T-helper 22 cell (primary cell): ENCODE data around the gene ATP11A.

ENCODE experiments used
- DNase-seq: peaks from one replicate; pipeline ENCODE4 v3.0.0-alpha.2; 2020; ENCODE audit warnings: low read depth

ATP11A gene

DNA sequence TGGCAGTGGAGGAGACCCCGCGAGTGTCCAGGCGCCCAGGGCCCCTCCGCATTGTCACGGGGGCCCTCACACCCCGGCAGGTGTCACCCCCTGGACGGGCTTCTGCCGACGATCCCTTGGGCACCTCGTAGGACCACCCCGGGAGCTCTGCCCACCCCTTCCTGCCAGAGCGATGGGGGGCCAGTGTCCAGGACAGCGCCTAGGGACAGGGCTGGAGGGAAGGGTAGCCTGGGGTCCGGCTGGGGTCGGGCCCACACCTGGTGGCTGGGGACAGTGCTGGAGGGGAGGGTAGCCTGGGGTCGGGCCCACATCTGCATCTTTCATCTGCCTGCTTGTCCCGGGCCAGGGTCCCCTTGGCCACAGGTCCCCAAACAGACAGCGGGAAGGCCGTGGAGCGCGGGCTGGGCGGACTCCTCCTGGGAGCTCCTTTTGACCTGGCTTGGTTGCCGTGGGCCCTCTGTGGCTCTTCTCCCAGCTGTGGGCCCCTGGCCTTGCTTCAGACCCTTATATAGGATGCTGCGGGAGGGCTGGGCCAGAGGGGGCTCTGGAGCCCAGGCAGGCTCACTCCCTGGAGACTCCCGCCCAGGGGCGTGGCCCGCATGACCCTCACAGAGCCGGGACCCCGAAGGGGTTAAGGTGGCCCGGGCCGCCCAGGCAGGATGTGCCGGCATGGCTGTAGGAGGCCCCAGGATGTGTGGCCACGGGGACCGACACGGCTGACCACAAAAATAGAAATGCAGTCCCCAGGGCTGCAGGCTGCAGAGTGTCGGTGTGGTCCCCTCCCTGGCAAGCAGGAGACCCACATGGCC, 205.0 kb downstream of the ATP11A start:
- no peak for DNase-seq

DNA sequence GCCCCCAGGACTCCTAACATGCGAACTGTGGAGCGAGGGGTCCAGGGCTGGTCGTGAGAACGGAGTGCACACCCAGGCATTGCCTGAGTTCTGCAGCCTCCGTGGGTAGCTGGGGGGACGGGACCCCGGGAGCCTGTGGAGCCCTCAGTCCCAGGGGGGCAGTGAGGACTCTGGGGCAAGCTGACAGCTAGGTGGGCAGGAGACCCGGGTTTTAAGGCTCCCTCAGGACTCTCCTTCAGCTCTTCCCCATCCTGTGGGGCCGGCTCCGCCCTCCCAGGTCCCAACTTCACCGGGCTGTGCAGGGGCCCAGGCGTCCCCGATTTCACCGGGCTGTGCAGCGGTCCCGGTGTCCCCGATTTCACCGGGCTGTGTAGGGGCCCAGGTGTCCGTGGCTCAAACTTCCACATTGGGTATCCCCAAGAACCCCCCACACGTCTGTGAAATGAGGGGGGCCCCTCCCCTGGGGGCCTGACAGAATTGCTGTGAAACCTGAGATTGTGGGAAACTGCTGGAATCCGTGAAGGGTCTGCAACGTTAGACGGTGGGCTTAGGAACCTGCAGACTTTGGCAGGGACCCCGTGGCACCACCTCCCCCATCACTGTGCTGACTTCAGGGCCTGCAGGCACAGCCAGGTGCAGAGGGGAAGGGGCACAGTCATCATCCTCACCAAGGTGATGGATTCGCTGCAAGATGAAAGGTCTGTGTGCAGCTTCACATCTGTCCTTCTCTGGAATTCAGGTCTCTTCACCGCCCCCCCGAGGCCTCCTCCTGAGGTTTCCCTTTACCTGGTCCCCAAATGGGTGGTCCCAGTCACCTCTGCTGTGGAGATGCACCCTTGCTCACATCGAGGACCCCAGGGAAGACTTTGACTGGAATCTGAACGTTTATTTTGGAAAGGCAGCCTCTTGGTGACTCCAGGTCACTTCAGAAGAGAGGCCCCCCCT, 206.0 kb downstream of the ATP11A start:
- no peak for DNase-seq

DNA sequence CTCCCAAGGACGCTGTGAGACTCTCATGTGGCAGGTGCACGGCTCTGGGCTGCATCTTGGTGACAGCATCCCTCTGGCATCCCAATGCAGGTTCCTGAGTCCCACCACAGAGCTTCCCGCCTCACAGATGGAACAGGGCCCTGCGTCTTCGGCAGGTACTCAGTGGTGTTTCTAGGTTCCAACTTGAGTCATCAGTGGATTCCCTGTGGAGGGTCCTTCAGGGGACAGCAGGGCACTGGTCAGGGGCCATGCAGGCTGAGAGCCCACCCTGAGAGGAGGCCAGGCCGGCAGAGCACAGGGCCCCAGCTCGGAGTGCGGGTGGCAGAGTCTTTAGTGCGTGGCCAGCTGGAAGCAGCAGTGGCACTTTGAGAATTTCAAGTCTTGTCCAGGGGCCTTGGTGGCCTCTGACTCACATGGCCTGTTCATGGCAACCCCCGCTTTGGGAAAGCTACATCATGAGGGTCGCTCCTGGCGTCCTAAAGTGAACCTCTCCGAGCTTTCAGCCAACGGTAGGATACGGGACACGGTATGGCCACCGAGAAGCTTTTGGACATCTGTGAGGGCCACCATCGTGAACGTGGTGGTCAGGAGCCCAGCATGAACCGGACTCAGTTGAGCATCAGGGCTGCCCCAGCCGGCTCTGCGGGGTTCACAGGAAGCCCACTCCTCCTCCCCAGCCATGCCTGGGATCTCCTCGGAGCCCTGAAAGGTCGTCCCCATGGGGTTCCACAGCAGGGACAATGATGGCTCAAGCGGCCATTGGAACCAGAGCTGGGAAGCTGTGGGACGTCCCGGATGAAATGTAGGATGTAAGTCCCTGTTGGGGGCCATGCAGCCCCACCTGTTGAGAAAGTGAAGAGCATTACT, 207.1 kb downstream of the ATP11A start:
- no peak for DNase-seq

GRCh38 chr13:112897603-112897955, 207.7 kb downstream of the ATP11A start:
- no peak for DNase-seq

- no peak for DNase-seq
These were observed 208.2 kb downstream of the ATP11A start for GRCh38 chr13:112897956-112898620.

DNA sequence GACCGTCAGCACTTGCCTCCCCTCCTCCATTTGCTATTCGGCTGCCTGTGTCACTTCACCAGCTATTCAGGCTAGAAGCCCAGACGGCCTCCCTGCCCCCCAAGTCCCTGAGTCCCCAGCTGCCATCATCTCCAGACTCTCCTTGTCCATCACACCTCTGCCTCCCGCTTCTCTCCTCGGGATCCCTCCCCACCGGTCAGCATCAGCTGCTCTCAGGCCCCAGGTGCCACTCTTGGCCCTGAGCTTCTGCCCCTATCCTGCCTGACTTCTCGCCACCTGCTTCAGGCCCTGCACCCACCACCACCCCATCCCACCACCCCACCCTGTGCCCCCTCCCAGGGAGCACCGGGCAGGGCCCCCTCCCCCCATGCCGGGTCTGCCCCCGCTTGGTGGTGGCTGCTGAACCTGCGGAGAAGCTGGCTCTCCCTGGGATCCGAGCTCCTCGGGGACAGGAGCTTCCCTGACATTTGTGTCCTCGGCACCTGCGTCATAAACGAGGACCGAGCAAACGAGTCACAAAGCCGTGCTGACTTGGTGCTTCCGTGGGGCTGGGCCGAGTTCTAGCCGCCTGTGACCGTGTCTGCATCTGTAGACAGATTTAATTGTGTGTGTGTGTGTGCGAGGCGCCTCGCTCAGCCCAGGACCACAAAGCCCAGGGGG, 208.9 kb downstream of the ATP11A start:
- DNase-seq = no peak

DNA sequence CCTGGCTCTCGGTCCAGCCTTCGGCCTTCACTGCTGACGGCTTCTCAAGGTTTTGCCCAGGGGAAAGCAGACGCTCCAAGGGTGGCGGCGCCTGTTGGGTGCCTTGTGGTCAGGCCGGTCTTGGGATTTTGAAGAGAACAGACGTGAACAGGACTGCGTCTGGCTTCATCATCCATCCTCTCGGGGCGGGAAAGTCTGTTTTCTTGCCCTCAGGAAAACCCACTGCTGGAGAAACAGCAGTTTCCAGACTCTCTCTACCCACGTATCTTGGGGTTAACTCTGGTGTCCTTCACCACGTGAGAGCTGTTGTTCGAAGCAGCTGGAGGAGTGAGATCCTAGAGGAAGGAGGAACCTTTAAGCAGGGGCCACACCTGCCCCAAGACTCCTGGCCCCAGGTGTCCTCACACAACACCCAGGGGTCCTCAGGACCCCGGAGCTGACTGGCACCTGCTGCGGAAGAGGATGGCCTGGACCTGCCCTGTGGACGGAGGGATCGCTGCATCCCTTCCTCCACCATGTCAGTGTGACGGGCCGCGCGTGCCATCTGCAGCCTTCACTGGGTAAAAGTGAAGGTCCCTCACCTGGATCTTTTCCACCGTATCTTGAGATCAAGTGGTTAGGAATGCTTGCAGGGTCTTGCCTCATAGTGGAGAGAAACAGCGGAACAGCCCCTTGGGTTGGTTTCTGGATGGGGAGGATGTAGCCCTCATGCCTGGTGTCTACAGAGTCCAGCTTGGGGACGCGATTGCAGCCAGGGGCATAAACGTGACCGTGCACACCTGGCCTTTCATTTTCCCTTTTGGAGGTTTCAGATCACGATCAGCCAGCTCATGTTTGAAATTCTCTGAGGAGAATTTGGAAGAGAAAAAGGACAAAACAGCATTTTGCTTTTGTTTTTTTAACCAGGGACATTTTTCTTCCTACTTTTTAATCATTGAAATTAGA, 209.7 kb downstream of the ATP11A start:
- no peak for DNase-seq

DNA sequence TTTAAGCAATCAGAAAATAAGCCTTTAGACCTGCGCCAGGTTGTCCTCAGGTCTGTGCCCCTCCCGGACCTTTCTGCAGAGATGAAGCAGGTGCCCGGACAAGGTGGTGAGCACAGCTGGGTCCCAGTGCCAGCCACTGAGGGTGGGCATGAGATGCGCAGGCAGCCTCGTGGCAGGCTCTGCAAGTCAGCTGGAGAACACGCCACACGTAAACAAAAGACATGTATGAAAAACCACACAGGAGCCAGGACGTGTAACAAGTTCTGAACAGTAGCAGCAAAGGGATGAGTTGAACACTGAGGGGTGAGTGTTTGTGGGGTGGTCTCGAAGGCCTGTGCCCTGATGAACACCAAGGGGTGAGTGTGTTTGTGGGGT, 210.4 kb downstream of the ATP11A start:
- DNase-seq = no peak

- no peak for DNase-seq
These were observed 210.9 kb downstream of the ATP11A start for GRCh38 chr13:112900691-112901091.

DNA sequence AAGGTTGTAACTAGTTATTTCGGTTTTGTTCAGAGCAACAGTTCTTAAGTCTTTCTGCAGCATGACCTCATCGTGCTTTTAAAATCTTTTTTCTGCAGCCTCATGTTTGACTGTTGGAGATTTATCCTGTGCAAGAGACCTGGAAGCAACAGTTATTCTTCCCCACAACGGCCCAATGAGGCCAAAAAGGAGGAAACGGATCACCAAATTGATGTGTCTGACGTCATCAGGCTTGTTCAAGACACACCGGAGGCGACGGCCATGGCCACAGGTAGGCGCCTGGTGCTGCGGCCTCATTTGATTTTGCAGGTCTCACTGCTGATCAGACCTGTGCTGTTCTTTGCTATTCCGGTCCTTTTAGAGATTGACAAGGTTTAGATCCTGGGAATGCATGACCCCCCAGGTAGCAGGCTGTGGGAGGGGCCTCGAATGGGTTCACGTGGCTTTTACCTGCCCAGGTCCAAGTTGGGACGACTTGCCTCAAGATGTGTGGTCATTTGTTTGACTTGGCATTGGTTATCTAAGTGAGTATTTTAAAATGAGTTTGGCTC, 212.3 kb downstream of the ATP11A start:
- no peak for DNase-seq

DNA sequence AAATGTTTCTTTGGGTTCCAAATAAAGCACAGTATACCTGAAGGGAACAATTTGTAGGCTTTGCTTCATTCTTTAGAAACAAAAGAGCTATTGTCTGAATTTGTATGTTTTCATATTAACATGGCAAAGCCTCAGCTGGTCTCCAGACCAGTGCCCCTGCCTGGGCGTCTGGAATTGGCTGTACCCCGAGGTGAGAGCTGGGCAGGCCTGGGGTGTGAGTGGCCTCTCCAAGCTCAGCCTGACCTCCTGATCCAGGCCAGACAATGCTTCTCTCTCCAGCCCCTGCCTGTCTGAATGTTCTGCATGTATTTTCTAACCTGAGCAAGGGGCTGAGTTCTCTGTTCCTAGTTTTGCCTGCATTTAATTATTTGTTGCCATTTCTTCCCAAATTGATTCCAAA, 212.8 kb downstream of the ATP11A start:
- DNase-seq = no peak

DNA sequence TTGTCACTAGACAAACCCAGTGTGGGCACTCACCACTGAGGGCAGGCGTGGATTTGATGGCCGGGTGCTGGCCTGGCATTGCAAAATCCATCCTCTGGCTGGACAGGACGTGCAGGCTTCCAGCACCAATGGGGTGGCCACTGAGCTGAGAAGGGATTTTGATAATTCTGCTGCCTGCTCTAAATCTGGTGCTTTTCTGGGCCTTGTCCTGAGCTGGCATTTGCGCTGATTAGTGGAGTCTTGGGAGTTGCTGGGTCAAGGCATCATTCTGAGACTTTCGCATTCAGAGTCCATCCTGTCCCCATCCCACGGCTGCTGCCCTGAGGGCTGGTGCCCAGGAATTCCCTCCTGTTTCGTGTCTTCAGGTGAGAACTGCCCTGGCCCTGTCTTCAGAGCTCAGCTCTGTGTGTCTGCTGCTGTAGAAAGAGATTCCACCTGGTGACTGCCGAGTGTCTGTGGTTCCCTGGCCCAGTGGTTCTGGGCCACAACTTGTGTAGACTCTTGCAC, 213.3 kb downstream of the ATP11A start:
- DNase-seq = no peak

DNA sequence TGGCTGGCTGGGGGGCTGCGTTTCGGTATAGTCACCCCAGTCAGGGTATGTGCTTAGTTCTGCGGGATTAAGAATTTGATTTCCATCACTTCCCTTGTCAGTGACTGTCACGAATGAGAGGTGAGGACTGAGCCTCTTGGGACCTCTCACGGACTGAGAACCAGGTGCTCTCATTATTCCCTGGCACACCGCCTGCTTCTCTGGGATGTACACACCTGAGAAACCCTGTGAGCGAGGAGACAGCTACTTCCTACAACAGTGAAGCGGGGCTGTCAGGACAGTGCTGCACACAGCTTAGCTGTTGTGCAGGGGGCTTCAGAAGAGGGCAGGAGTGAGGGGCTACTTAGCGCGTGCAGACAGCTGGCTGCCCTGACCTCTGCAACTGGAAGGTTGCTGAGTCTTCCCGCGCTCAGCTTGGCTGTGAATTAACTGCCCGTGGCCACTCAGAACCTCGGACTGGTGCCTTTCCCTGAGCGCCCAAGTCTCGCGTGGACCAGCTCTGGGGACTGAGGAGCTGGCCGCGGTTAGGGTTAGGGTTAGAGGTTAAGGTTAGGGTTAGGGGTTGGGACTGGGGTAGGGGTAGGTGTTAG, 213.9 kb downstream of the ATP11A start:
- DNase-seq = no peak

- DNase-seq = no peak
These were observed 214.7 kb downstream of the ATP11A start for GRCh38 chr13:112904436-112904960.

DNA sequence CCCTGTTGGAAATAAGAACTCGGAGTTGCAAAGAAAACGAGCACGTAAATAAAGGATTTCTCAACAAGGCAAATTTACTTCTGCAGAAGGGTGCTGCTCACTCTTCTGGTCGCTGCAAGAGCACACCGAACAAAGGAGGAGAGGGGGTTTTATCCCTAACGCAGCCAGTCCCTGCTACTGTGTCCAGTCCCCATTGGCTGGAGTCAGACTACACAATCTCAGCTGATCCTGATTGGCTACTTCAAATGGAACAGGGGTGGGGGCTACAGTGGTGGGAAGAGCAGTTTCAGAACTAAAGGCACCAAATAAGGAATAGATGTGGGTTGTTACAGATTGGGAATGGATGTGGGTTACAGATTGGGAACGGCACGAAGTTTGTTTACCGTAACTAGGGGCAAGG, 215.2 kb downstream of the ATP11A start:
- DNase-seq = no peak

DNA sequence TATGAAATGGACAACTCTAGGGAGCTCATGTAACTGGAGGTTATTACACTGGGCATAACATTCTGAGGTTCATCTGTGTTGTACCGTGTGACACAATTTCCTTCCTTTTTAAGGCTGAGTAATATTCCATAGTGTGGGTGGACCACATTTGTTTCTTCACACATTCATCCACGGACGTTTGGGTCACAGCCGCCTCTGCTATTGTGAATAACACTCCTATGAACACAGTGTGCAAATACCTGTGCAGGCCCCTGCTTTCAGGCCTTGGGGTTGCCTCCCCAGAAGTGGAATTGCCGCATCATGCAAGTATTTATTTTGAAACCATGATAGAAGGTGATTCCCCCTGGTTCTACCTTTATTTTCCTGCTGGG, 215.8 kb downstream of the ATP11A start:
- no peak for DNase-seq

DNA sequence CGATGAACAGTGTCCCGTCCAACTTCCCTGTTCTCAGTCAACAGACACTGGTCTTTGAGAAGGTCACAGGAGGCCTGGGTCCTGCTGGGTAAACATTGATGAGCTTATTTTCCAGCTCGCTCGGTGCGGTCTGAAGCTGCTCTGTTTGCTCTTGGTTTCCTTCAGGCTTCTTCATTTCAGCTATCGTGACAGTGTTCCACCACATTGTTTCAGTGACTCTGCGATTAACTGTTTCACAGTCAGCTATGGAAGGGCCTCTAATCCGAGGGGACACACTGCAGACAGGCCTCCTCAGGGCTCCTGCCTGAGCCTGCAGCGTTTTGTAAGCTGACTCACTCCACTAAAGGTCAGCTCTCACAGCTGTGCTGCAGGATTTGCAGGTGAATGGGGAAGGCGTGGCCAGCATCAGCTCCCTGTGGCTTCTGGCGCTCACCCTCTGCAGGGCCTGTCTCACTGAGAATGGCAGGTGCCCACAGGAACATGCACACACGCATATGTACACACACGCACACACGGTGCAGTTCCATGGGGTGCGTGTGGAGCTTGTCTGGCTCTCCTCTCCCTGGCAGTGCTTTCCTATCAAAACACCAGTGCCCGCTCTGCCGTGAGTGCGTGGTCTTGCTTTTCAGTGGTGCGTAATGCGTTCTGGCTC, 216.3 kb downstream of the ATP11A start:
- no peak for DNase-seq

DNA sequence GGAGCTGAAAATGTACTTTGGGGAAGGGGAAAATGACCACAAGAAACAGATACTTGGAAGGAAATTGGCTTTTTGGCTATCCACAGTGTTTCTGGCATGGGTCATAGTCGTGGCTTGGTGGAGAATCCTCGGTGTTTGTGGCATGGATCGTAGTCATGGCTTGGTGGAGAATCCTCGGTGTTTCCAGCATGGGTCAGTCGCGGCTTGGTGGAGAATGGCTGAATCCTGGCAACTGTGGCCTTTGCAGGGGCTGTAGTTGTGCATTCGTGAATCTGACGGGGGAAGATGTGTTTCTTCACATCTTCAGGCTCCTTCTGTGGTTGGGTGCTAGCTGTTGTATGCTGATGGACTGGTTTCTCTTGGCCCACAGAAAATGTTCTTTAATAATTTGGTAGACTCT, 217.4 kb downstream of the ATP11A start:
- DNase-seq = no peak
